HCT116 (cell line): ENCODE measurements around the gene TYROBP. TPM values are rescaled to one million over a fixed set of nuclear protein-coding genes. Genes with fewer than 3 reads are reported as not detected.
"Not testable (repeated sequence)": the region's sequence is repeated elsewhere in the genome, so short reads cannot be mapped to it uniquely, and the experiment has no call there.

Experiments
- ATAC-seq: fragments of 200-7000 bp; cut with Tn5 transposase; 2 replicates; pipeline ENCODE4 v1.9.1; 2020; ENCODE audit warnings: mild to moderate bottlenecking, moderate library complexity
- BruUV-seq: library from RNA; stranded (reverse); fragments of 400-500 nt; replicated peaks from 2 replicates; lab custom pipeline; 2021; lab: Mats Ljungman, UMichigan
- CTCF ChIA-PET: fragments of 300-600 bp; sonication (Branson Sonifier 250); formaldehyde crosslinking; loops from one replicate; lab custom pipeline; 2021; ENCODE audit warnings: antibody characterized with exemption; lab: Charles Lee
- POLR2A ChIA-PET: fragments of 300-600, 350-600 bp; sonication (Branson Sonifier 250); formaldehyde crosslinking; loops from one replicate; lab custom pipeline; 2021; ENCODE audit warnings: antibody characterized with exemption; lab: Charles Lee
- RAD21 ChIA-PET, 2 experiments: fragments of 300-600 bp; sonication (Branson Sonifier 250); formaldehyde crosslinking; loops; one replicate each; lab custom pipeline; 2023; ENCODE audit warnings: low total read pairs in 2 of 2; ENCODE audit not compliant: uncharacterized antibody in 2 of 2, unreplicated experiment in 2 of 2, low non-redundant PET in 1 of 2; lab: Charles Lee
- DNase-seq: peaks from one replicate; pipeline ENCODE4 v3.0.0-alpha.2; 2010; ENCODE audit warnings: low read depth, low spot score
- H2AFZ ChIP-seq: fragments of 200-600 bp; shearing (Covaris generic), sonication (generic); 2 replicates; pipeline ENCODE4 v1.6.1; 2017; ENCODE audit warnings: low read depth, mixed run types, mixed read lengths, antibody characterized with exemption, low read length; ENCODE audit not compliant: poor library complexity, severe bottlenecking
- H3K27ac ChIP-seq: 2 replicates; pipeline ENCODE4 v1.5.1; 2012; ENCODE audit warnings: low read depth, low read length
- H3K27me3 ChIP-seq: fragments of 200-600 bp; sonication (generic); 2 replicates; pipeline ENCODE4 v1.6.1; 2016; ENCODE audit warnings: mixed run types, low read length, mixed read lengths; ENCODE audit not compliant: insufficient read depth
- H3K36me3 ChIP-seq, 2 experiments: fragments of 200-500 bp in 1 of 2; fragments of 200-600 bp in 1 of 2; sonication (Bioruptor generic) in 1 of 2; sonication (generic) in 1 of 2; 2 replicates each; pipeline versions ENCODE4 v1.5.1 to v1.6.1; 2014 to 2016; ENCODE audit warnings: low read length in 2 of 2, inconsistent platforms in 1 of 2, mixed read lengths in 1 of 2, mixed run types in 1 of 2; ENCODE audit not compliant: insufficient read depth in 2 of 2, control insufficient read depth in 1 of 2
- H3K4me1 ChIP-seq, 2 experiments: fragments of 200-600 bp in 1 of 2; sonication (generic) in 1 of 2; 2 replicates each; pipeline versions ENCODE4 v1.5.1 to v1.6.1; 2012 to 2017; ENCODE audit warnings: low read length in 2 of 2, inconsistent platforms in 1 of 2, mild to moderate bottlenecking in 1 of 2, mixed read lengths in 1 of 2, mixed run types in 1 of 2, moderate library complexity in 1 of 2; ENCODE audit not compliant: insufficient read depth in 2 of 2, control insufficient read depth in 1 of 2
- H3K4me2 ChIP-seq: fragments of 200-600 bp; sonication (generic); 2 replicates; pipeline ENCODE4 v1.6.1; 2017; ENCODE audit warnings: mixed run types, low read length, mixed read lengths
- H3K4me3 ChIP-seq, 2 experiments: fragments of 200-600 bp in 1 of 2; sonication (generic) in 1 of 2; replicated peaks in 1 of 2; 2 replicates each; pipeline ENCODE4 v1.5.1; 2011 to 2016; ENCODE audit warnings: low read length in 2 of 2, control low read depth in 1 of 2, low read depth in 1 of 2, mild to moderate bottlenecking in 1 of 2, mixed read lengths in 1 of 2, mixed run types in 1 of 2
- H3K79me2 ChIP-seq: fragments of 200-600 bp; sonication (generic); 2 replicates; pipeline ENCODE4 v1.6.1; 2017; ENCODE audit warnings: mild to moderate bottlenecking, mixed run types, low read length, moderate library complexity, mixed read lengths; ENCODE audit not compliant: insufficient read depth
- H3K9ac ChIP-seq: fragments of 200-600 bp; sonication (generic); 2 replicates; pipeline ENCODE4 v1.6.1; 2016; ENCODE audit warnings: low read length, mixed read lengths
- H3K9me2 ChIP-seq: fragments of 200-600 bp; sonication (generic), shearing (Covaris generic); 2 replicates; pipeline ENCODE4 v1.6.1; 2017; ENCODE audit warnings: mixed run types, mild to moderate bottlenecking, moderate library complexity; ENCODE audit not compliant: insufficient read depth
- H3K9me3 ChIP-seq, 2 experiments: fragments of 200-500 bp in 1 of 2; fragments of 200-600 bp in 1 of 2; sonication (Bioruptor generic) in 1 of 2; sonication (generic) in 1 of 2; 2 replicates each; pipeline ENCODE4 v1.6.1; 2014 to 2017; ENCODE audit warnings: low read length in 2 of 2, mixed read lengths in 2 of 2, inconsistent platforms in 1 of 2, low read depth in 1 of 2, mild to moderate bottlenecking in 1 of 2, mixed run types in 1 of 2, moderate library complexity in 1 of 2; ENCODE audit not compliant: control insufficient read depth in 1 of 2, insufficient read depth in 1 of 2
- H4K20me1 ChIP-seq: fragments of 200-600 bp; sonication (generic), shearing (Covaris generic); 2 replicates; pipeline ENCODE4 v1.6.1; 2017; ENCODE audit warnings: mixed run types, mild to moderate bottlenecking, moderate library complexity; ENCODE audit not compliant: insufficient read depth
- CTCF ChIP-seq, 3 experiments: fragments of 200-600 bp in 1 of 3; sonication (generic) in 1 of 3; IDR thresholded peaks in 2 of 3; conservative IDR thresholded peaks in 1 of 3; 2 replicates each; pipeline ENCODE4 v1.5.1; 2012 to 2017; ENCODE audit warnings: low read depth in 2 of 3, low read length in 2 of 3, antibody characterized with exemption in 1 of 3, borderline replicate concordance in 1 of 3, control low read depth in 1 of 3, mild to moderate bottlenecking in 1 of 3, mixed read lengths in 1 of 3, mixed run types in 1 of 3, moderate library complexity in 1 of 3; ENCODE audit not compliant: insufficient read depth in 1 of 3
- EZH2phosphoT487 ChIP-seq: fragments of 200-600 bp; IDR thresholded peaks from 2 replicates; pipeline ENCODE4 v1.6.1; 2018; ENCODE audit warnings: antibody characterized with exemption, borderline replicate concordance
- JUND ChIP-seq: IDR thresholded peaks from 2 replicates; pipeline ENCODE4 v1.6.1; 2012
- RAD21 ChIP-seq: IDR thresholded peaks from 2 replicates; pipeline ENCODE4 v1.6.1; 2012; ENCODE audit warnings: low read depth, mild to moderate bottlenecking
- intact Hi-C: fragments of 100-400 bp; cut with micrococcal nuclease; formaldehyde crosslinking; loops from 2 replicates; pipeline ENCODE4 v1.10.0; 2022
- total RNA-seq: library from RNA; stranded (reverse); gene quantifications from one replicate; pipeline ENCODE4 v1.2.1, GENCODE V29; 2021; ENCODE audit not compliant: unreplicated experiment

Gene TYROBP
- total RNA-seq, 1 experiment from 2014 or later = 0.49 TPM

- ATAC-seq (0 out of 2 replicates have a peak, but pooled peaks have one; percentile 21), DNase-seq (no peak)
- Histone ChIP-seq H3K4me1 (peaks cover 11 to 31% of the 10 kb centered on the region in 2 experiments), H3K27ac (no peak overlapping the region; the same call in 1 of the 2 replicates), H3K9ac (no peak overlapping the region), H3K9me3 (no peaks in the 10 kb centered on the region), H3K79me2 (no peaks in the 10 kb centered on the region), H3K4me3 (no peak overlapping the region), H3K36me3 (no peaks in the 10 kb centered on the region), H2AFZ (no peak overlapping the region), H3K9me2 (no peaks in the 10 kb centered on the region), H3K27me3 (no peaks in the 10 kb centered on the region), H4K20me1 (no peaks in the 10 kb centered on the region), H3K4me2 (no peak overlapping the region)
- intact Hi-C loops = no loop called here
- POLR2A ChIA-PET = interaction anchor here (0.6 kb wide), 1 partner anchor 736 kb away, joined by 3 read pairs; no protein-coding TSS in a partner anchor
- CTCF ChIA-PET = no interaction called here
- RAD21 ChIA-PET = no interaction called here
- no TSS peak for BruUV-seq
- TF ChIP-seq EZH2phosphoT487 (no peak), CTCF (IDR thresholded peaks at IDR 0.05 in 2 of 3, conservative IDR thresholded peaks at IDR 0.05 in 1 of 3; ENCODE audit: borderline replicate concordance in 1 of 3, insufficient read depth in 1 of 3, low read depth in 2 of 3, low read length in 2 of 3) (0 out of 6 replicates have a peak, but pooled peaks of 1 of the 3 experiments have one; percentile 4), JUND (no peak), RAD21 (peak; percentile 41)
These were observed 3.1 kb upstream of the TYROBP start for GRCh38 chr19:35911173-35911572.

- H4K20me1 ChIP-seq, H3K9me2 ChIP-seq, H3K36me3 ChIP-seq, CTCF ChIA-PET, H3K27ac ChIP-seq, H3K4me2 ChIP-seq, H2AFZ ChIP-seq, intact Hi-C loops, POLR2A ChIA-PET, RAD21 ChIA-PET, BruUV-seq, DNase-seq, H3K79me2 ChIP-seq, ATAC-seq, H3K9me3 ChIP-seq, H3K9ac ChIP-seq, H3K4me3 ChIP-seq, H3K27me3 ChIP-seq: not testable (repeated sequence)
- H3K4me1 ChIP-seq = peaks cover 11 to 32% of the 10 kb centered on the region in 2 experiments
These were observed 2.3 kb upstream of the TYROBP start for GRCh38 chr19:35910355-35910754.
